HepG2 (cell line): ENCODE results near the gene PSEN2. TPM values are rescaled to one million over a fixed set of nuclear protein-coding genes. Genes with fewer than 3 reads are reported as not detected.

Experiments
- ATAC-seq: fragments of 200-7000 bp; cut with Tn5 transposase; 3 replicates; pipeline ENCODE4 v1.9.1; 2020; ENCODE audit warnings: mild to moderate bottlenecking, moderate library complexity
- BruUV-seq: library from RNA; stranded (reverse); fragments of 400-500 nt; replicated peaks from 2 replicates; lab custom pipeline; 2021; lab: Mats Ljungman, UMichigan
- CTCF ChIA-PET: fragments of 300-600 bp; formaldehyde crosslinking; extraction: SDS; loops from one replicate; lab custom pipeline; 2021; ENCODE audit warnings: low total read pairs, inconsistent platforms, low intra/inter-chr PET ratio; lab: Yijun Ruan, JAX
- POLR2A ChIA-PET: fragments of 350-600 bp; sonication (Branson Sonifier 250); formaldehyde crosslinking; loops from one replicate; lab custom pipeline; 2020; ENCODE audit warnings: antibody characterized with exemption, inconsistent platforms; lab: Yijun Ruan, JAX
- DNase-seq: peaks from one replicate; pipeline ENCODE4 v3.0.0-alpha.2; 2015; ENCODE audit warnings: low spot score
- FAIRE-seq: peaks from 3 replicates; lab custom pipeline; 2011; peaks lifted over from hg19 to GRCh38; lab: Jason Lieb, UNC
- H2AFZ ChIP-seq: one replicate; pipeline ENCODE4 v1.6.1; 2011; ENCODE audit warnings: low read length, inconsistent platforms
- H3K27ac ChIP-seq: fragments of 300-600 bp; 3 replicates; pipeline ENCODE4 v1.8.0; 2011; ENCODE audit warnings: mixed run types, mild to moderate bottlenecking, mixed read lengths, low read length, inconsistent platforms; ENCODE audit not compliant: insufficient read depth; ENCODE audit errors: extremely low read length
- H3K27me3 ChIP-seq, 2 experiments: fragments of 200-600 bp in 1 of 2; 2 replicates in 1 of 2; 3 replicates in 1 of 2; pipeline versions ENCODE4 v1.6.0 to v1.8.0; 2011; ENCODE audit warnings: low read length in 2 of 2, mild to moderate bottlenecking in 2 of 2, moderate library complexity in 2 of 2, inconsistent platforms in 1 of 2; ENCODE audit not compliant: insufficient read depth in 2 of 2, control insufficient read depth in 1 of 2
- H3K36me3 ChIP-seq, 2 experiments: fragments of 200-600 bp in 1 of 2; replicated peaks in 1 of 2; 2 replicates in 1 of 2; 3 replicates in 1 of 2; pipeline versions ENCODE4 v1.5.1 to v1.8.0; 2011; ENCODE audit warnings: low read length in 2 of 2, inconsistent platforms in 1 of 2; ENCODE audit not compliant: insufficient read depth in 2 of 2, control insufficient read depth in 1 of 2
- H3K4me1 ChIP-seq: 2 replicates; pipeline ENCODE4 v1.5.1; 2012; ENCODE audit warnings: low read length, inconsistent platforms; ENCODE audit not compliant: insufficient read depth
- H3K4me2 ChIP-seq: 2 replicates; pipeline ENCODE4 v1.6.0; 2011; ENCODE audit warnings: low read depth, low read length, inconsistent platforms
- H3K4me3 ChIP-seq, 3 experiments: fragments of 200-600 bp in 1 of 3; sonication (generic), shearing (Covaris generic) in 1 of 3; replicated peaks in 1 of 3; 2 replicates each; pipeline ENCODE4 v1.5.1; 2011 to 2016; ENCODE audit warnings: low read length in 3 of 3, inconsistent platforms in 2 of 3, low read depth in 2 of 3, mild to moderate bottlenecking in 2 of 3, control low read depth in 1 of 3, mixed read lengths in 1 of 3; ENCODE audit not compliant: insufficient read depth in 1 of 3
- H3K79me2 ChIP-seq: one replicate; pipeline ENCODE4 v1.6.1; 2011; ENCODE audit warnings: low read length, inconsistent platforms; ENCODE audit not compliant: insufficient read depth
- H3K9ac ChIP-seq: 2 replicates; pipeline ENCODE4 v1.6.0; 2011; ENCODE audit warnings: mild to moderate bottlenecking, low read depth, low read length, inconsistent platforms; ENCODE audit not compliant: insufficient read depth
- H3K9me3 ChIP-seq: 2 replicates; pipeline ENCODE4 v1.5.1; 2012; ENCODE audit warnings: mild to moderate bottlenecking, low read length
- H4K20me1 ChIP-seq: 2 replicates; pipeline ENCODE4 v1.6.0; 2011; ENCODE audit warnings: inconsistent platforms, mild to moderate bottlenecking, low read length, moderate library complexity; ENCODE audit not compliant: insufficient read depth
- BORCS8-MEF2B ChIP-seq: sonication (generic); formaldehyde crosslinking; IDR thresholded peaks from 2 replicates; pipeline ENCODE4 v1.8.0; 2022; ENCODE audit warnings: mild to moderate bottlenecking, missing genetic modification reagents
- CREM ChIP-seq, 2 experiments: sonication (generic) in 1 of 2; formaldehyde crosslinking in 1 of 2; IDR thresholded peaks; 2 replicates each; pipeline versions ENCODE4 v1.4.0 to v1.6.1; 2016 to 2020; ENCODE audit warnings: antibody characterized with exemption in 1 of 2, mild to moderate bottlenecking in 1 of 2, missing genetic modification reagents in 1 of 2
- KDM5B ChIP-seq: sonication (generic); formaldehyde crosslinking; IDR thresholded peaks from 2 replicates; pipeline ENCODE4 v1.4.0; 2020; ENCODE audit warnings: missing genetic modification reagents, mild to moderate bottlenecking, borderline replicate concordance
- PAX8 ChIP-seq: sonication (generic); formaldehyde crosslinking; IDR thresholded peaks from 2 replicates; pipeline ENCODE4 v1.8.0; 2022; ENCODE audit warnings: mild to moderate bottlenecking, missing genetic modification reagents, borderline replicate concordance
- PHB2 ChIP-seq: fragments of 450-650 bp; IDR thresholded peaks from 2 replicates; pipeline ENCODE4 v1.6.1; 2018; ENCODE audit not compliant: partially characterized antibody
- SNAI1 ChIP-seq: sonication (generic); formaldehyde crosslinking; IDR thresholded peaks from 2 replicates; pipeline ENCODE4 v1.5.0; 2020; ENCODE audit warnings: mild to moderate bottlenecking, missing genetic modification reagents, borderline replicate concordance
- ZNF18 ChIP-seq: sonication (generic); formaldehyde crosslinking; IDR thresholded peaks from 2 replicates; pipeline ENCODE4 v1.8.0; 2022; ENCODE audit warnings: mild to moderate bottlenecking, missing genetic modification reagents; ENCODE audit not compliant: insufficient replicate concordance
- ZNF350 ChIP-seq: sonication (generic); formaldehyde crosslinking; IDR thresholded peaks from 2 replicates; pipeline ENCODE4 v1.4.0; 2020; ENCODE audit warnings: mild to moderate bottlenecking, low read depth, missing genetic modification reagents, borderline replicate concordance
- ZZZ3 ChIP-seq: sonication (generic); formaldehyde crosslinking; IDR thresholded peaks from 2 replicates; pipeline ENCODE4 v1.4.0; 2020; ENCODE audit warnings: missing genetic modification reagents, mild to moderate bottlenecking, borderline replicate concordance
- WGBS: methylation state at CpG from one replicate; pipeline ENCODE4 v1.1.6; 2017; ENCODE audit warnings: low lambda C conversion rate; 5-methylcytosine and 5-hydroxymethylcytosine counted together
- in situ Hi-C: cut with HindIII; loops from 2 replicates; pipeline ENCODE4 v1.10.0; 2017; ENCODE audit warnings: low pct_unique_long_range_greater_than_20kb; ENCODE audit not compliant: extremely low pct_ligation_motif_present
- intact Hi-C: fragments of 100-400 bp; cut with micrococcal nuclease; formaldehyde crosslinking; loops from one replicate; pipeline ENCODE4 v1.10.0; 2022; ENCODE audit not compliant: unreplicated experiment
- polyA plus RNA-seq, 8 experiments: library from polyadenylated mRNA; depleted of rRNA in 3 of 8; stranded (reverse) in 7 of 8; unstranded in 1 of 8; fragments of >200 nt; fragmentation: Illumina TruSeq in 4 of 8; extraction: Trizol in 4 of 8; gene quantifications; 2 replicates each; pipeline versions ENCODE4 v1.2.1 to v1.2.3, GENCODE V29; 2011 to 2016; ENCODE audit warnings: low read depth in 4 of 8, missing spikeins in 1 of 8, mixed read lengths in 1 of 8; ENCODE audit not compliant: insufficient read depth in 1 of 8
- total RNA-seq, 5 experiments: library from RNA; depleted of rRNA; stranded (reverse); fragments of >200 nt; fragmentation: Illumina TruSeq; extraction: Trizol; gene quantifications; 2 replicates each; pipeline ENCODE4 v1.2.3, GENCODE V29; 2016; ENCODE audit warnings: low read depth in 1 of 5
- TF ChIP-seq, protein P1 (sequence below): sonication (generic); formaldehyde crosslinking; IDR thresholded peaks from 2 replicates; pipeline ENCODE4 v1.4.0; 2020; ENCODE audit warnings: missing genetic modification reagents
- TF ChIP-seq, protein P2 (sequence below): sonication (generic); formaldehyde crosslinking; IDR thresholded peaks from one replicate; pipeline ENCODE4 v1.5.1; 2020; ENCODE audit warnings: mild to moderate bottlenecking, missing genetic modification reagents; ENCODE audit errors: not compliant biosample characterization

The PSEN2 gene
- total and polyA plus RNA-seq, 2 of the 13 experiments (the other 11 are each of a cell fraction or from before 2014, with no cell fraction given): 5.9 to 13.1 TPM

- peak overlapping the region; percentile 90 for H3K9ac ChIP-seq
- H3K27ac ChIP-seq: peak overlapping the region; percentile 97
- ChIA-PET CTCF (no interaction called here), POLR2A (interaction anchor here (0.7 to 3.2 kb wide), 10 partner anchors 9 to 127 kb away, joined by 3 to 35 read pairs (median 4); no protein-coding TSS in a partner anchor)
- H3K4me2 ChIP-seq: peak overlapping the region; percentile 96
- no peak for FAIRE-seq
- peak overlapping the region; percentile 63 to 80 (median 80) for H3K4me3 ChIP-seq
- intact Hi-C loops: loop anchor here (10.0 kb wide), 1 partner anchor 1145 kb away; the partner anchor contains the start of gene ARF1
- H3K27me3 ChIP-seq: no peaks in the 10 kb centered on the region; a peak in 1 of 5 replicates
- ATAC-seq: peak; percentile 49
- H3K9me3 ChIP-seq: peaks cover 11% of the 10 kb centered on the region
- 0% methylated on average over 5 of the region's 51 CpGs for WGBS
- peaks cover 57% of the 10 kb centered on the region for H3K4me1 ChIP-seq
- H2AFZ ChIP-seq: no peak overlapping the region
- in situ Hi-C loops: no loop called here
- BruUV-seq: TSS peak; percentile 91
- no peaks in the 10 kb centered on the region for H3K36me3 ChIP-seq
- no peak for DNase-seq
- peaks cover 8% of the 10 kb centered on the region; the same call in 1 of the 2 replicates for H4K20me1 ChIP-seq
- H3K79me2 ChIP-seq: peaks cover 43% of the 10 kb centered on the region
- TF ChIP-seq ZNF18 (CRISPR knock-in tag) (no peak), SNAI1 (CRISPR knock-in tag) (peak; percentile 94), BORCS8-MEF2B (CRISPR knock-in tag) (peak; percentile 74), ZNF350 (peak; percentile 97; the same call in 1 of the 2 replicates), ZZZ3 (peak; percentile 67; the same call in 1 of the 2 replicates), CREM (IDR thresholded peaks at IDR 0.05) (peak; percentile 51), CREM (CRISPR knock-in tag; IDR thresholded peaks at IDR 0.05) (no peak), PHB2 (no peak), PAX8 (CRISPR knock-in tag) (0 out of 2 replicates have a peak, but pooled peaks have one; percentile 86), KDM5B (CRISPR knock-in tag) (peak; percentile 97; the same call in 1 of the 2 replicates)
- TF ChIP-seq, protein P1, sequence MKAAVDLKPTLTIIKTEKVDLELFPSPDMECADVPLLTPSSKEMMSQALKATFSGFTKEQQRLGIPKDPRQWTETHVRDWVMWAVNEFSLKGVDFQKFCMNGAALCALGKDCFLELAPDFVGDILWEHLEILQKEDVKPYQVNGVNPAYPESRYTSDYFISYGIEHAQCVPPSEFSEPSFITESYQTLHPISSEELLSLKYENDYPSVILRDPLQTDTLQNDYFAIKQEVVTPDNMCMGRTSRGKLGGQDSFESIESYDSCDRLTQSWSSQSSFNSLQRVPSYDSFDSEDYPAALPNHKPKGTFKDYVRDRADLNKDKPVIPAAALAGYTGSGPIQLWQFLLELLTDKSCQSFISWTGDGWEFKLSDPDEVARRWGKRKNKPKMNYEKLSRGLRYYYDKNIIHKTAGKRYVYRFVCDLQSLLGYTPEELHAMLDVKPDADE (CRISPR knock-in tag): no peak; the same call in 1 of the 2 replicates
- TF ChIP-seq, protein P2, sequence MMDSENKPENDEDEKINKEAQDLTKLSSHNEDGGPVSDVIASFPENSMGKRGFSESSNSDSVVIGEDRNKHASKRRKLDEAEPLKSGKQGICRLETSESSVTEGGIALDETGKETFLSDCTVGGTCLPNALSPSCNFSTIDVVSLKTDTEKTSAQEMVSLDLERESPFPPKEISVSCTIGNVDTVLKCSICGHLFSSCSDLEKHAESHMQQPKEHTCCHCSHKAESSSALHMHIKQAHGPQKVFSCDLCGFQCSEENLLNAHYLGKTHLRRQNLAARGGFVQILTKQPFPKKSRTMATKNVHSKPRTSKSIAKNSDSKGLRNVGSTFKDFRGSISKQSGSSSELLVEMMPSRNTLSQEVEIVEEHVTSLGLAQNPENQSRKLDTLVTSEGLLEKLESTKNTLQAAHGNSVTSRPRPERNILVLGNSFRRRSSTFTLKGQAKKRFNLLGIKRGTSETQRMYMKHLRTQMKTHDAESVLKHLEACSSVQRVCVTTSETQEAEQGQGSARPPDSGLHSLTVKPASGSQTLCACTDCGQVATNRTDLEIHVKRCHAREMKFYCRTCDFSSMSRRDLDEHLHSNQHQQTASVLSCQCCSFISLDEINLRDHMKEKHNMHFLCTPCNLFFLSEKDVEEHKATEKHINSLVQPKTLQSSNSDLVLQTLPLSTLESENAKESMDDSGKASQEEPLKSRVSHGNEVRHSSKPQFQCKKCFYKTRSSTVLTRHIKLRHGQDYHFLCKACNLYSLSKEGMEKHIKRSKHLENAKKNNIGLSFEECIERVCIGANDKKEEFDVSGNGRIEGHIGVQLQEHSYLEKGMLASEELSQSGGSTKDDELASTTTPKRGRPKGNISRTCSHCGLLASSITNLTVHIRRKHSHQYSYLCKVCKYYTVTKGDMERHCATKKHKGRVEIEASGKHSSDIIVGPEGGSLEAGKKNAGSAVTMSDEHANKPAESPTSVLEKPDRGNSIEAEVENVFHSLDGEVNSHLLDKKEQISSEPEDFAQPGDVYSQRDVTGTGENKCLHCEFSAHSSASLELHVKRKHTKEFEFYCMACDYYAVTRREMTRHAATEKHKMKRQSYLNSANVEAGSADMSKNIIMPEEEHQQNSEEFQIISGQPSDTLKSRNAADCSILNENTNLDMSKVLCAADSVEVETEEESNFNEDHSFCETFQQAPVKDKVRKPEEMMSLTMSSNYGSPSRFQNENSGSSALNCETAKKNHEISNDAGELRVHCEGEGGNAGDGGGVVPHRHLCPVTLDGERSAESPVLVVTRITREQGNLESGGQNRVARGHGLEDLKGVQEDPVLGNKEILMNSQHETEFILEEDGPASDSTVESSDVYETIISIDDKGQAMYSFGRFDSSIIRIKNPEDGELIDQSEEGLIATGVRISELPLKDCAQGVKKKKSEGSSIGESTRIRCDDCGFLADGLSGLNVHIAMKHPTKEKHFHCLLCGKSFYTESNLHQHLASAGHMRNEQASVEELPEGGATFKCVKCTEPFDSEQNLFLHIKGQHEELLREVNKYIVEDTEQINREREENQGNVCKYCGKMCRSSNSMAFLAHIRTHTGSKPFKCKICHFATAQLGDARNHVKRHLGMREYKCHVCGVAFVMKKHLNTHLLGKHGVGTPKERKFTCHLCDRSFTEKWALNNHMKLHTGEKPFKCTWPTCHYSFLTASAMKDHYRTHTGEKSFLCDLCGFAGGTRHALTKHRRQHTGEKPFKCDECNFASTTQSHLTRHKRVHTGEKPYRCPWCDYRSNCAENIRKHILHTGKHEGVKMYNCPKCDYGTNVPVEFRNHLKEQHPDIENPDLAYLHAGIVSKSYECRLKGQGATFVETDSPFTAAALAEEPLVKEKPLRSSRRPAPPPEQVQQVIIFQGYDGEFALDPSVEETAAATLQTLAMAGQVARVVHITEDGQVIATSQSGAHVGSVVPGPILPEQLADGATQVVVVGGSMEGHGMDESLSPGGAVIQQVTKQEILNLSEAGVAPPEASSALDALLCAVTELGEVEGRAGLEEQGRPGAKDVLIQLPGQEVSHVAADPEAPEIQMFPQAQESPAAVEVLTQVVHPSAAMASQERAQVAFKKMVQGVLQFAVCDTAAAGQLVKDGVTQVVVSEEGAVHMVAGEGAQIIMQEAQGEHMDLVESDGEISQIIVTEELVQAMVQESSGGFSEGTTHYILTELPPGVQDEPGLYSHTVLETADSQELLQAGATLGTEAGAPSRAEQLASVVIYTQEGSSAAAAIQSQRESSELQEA: peak; percentile 92
Observed at GRCh38 chr1:226939438-226940028, 69.1 kb downstream of the PSEN2 start.
